Effector memory CD8-positive, alpha-beta T cell (primary cell): ENCODE results near the gene TSPOAP1.

Experiments
- ATAC-seq: fragments of 150-1000 bp; cut with Tn5 transposase; replicated peaks from 2 replicates; pipeline ENCODE4 v1.10.0; 2021; ENCODE audit warnings: mild to moderate bottlenecking, moderate library complexity
- DNase-seq, 3 experiments: peaks; one replicate each; pipeline ENCODE4 v3.0.0; 2021
- H3K27ac Mint-ChIP-seq, 2 donors: one replicate each; pipeline ENCODE4 v1.8.0; 2022; ENCODE audit warnings: mild to moderate bottlenecking in 2 of 2, mixed read lengths in 2 of 2, moderate library complexity in 2 of 2
- H3K27me3 Mint-ChIP-seq, 2 donors: one replicate each; pipeline ENCODE4 v1.8.0; 2022; ENCODE audit warnings: mixed read lengths in 2 of 2
- H3K36me3 Mint-ChIP-seq: one replicate; pipeline ENCODE4 v1.8.0; 2022; ENCODE audit warnings: mild to moderate bottlenecking, moderate library complexity, mixed read lengths; ENCODE audit not compliant: insufficient read depth
- H3K4me1 Mint-ChIP-seq, 2 donors: one replicate each; pipeline ENCODE4 v1.8.0; 2022; ENCODE audit warnings: low read depth in 2 of 2, mixed read lengths in 2 of 2
- H3K4me3 Mint-ChIP-seq, 2 donors: one replicate each; pipeline ENCODE4 v1.8.0; 2022; ENCODE audit warnings: mild to moderate bottlenecking in 2 of 2, mixed read lengths in 2 of 2, moderate library complexity in 2 of 2
- H3K9me3 Mint-ChIP-seq, 2 donors: one replicate each; pipeline ENCODE4 v1.8.0; 2022; ENCODE audit warnings: mixed read lengths in 2 of 2

Gene TSPOAP1

GRCh38 chr17:58318627-58319172 is 9.9 kb downstream of the TSPOAP1 start:
- DNase-seq = no peak
- Mint-ChIP-seq H3K9me3 (no peaks in the 10 kb centered on the region), H3K27me3 (no peaks in the 10 kb centered on the region), H3K4me3 (no peak overlapping the region), H3K36me3 (peaks cover 26% of the 10 kb centered on the region), H3K27ac (peak overlapping the region; percentile 66 to 84), H3K4me1 (peaks cover 17 to 18% of the 10 kb centered on the region in 2 donors)
- no peak for ATAC-seq

GRCh38 chr17:58318065-58318481 is 10.5 kb downstream of the TSPOAP1 start:
- Mint-ChIP-seq H3K27ac (peak overlapping the region; percentile 66 to 84), H3K27me3 (no peaks in the 10 kb centered on the region), H3K4me1 (peaks cover 15 to 20% of the 10 kb centered on the region in 2 donors), H3K36me3 (peaks cover 24% of the 10 kb centered on the region), H3K4me3 (peak overlapping the region in 1 of 2 donors; percentile 28), H3K9me3 (no peaks in the 10 kb centered on the region)
- DNase-seq (no peak), ATAC-seq (no peak)

- no peaks in the 10 kb centered on the region for H3K27me3 Mint-ChIP-seq
- peaks cover 15 to 18% of the 10 kb centered on the region in 2 donors for H3K4me1 Mint-ChIP-seq
- H3K4me3 Mint-ChIP-seq = peak overlapping the region; percentile 3 to 28
- peak; percentile 71 to 77 (median 74) for DNase-seq
- ATAC-seq = peak; percentile 98
- no peaks in the 10 kb centered on the region for H3K9me3 Mint-ChIP-seq
- H3K27ac Mint-ChIP-seq = peak overlapping the region; percentile 66 to 84
- H3K36me3 Mint-ChIP-seq = peaks cover 27% of the 10 kb centered on the region
Measured at GRCh38 chr17:58317421-58318064, 11.1 kb downstream of the TSPOAP1 start.

GRCh38 chr17:58316260-58316960 is 12.2 kb downstream of the TSPOAP1 start:
- peak overlapping the region in 1 of 2 donors; percentile 66 for H3K27ac Mint-ChIP-seq

GRCh38 chr17:58315750-58316149 is 12.8 kb downstream of the TSPOAP1 start:
- ATAC-seq = no peak
- Mint-ChIP-seq H3K27me3 (no peaks in the 10 kb centered on the region), H3K4me1 (peaks cover 12 to 13% of the 10 kb centered on the region in 2 donors), H3K9me3 (no peaks in the 10 kb centered on the region), H3K4me3 (no peak overlapping the region), H3K36me3 (peaks cover 27% of the 10 kb centered on the region), H3K27ac (no peak overlapping the region)
- DNase-seq = no peak

More at GRCh38 chr17:58316260-58316960, 12.2 kb downstream of the TSPOAP1 start:
- DNase-seq (peak in 1 of 3 experiments; percentile 0), ATAC-seq (no peak)
- Mint-ChIP-seq H3K4me1 (peaks cover 12 to 13% of the 10 kb centered on the region in 2 donors), H3K4me3 (no peak overlapping the region), H3K36me3 (peaks cover 27% of the 10 kb centered on the region), H3K9me3 (no peaks in the 10 kb centered on the region), H3K27me3 (no peaks in the 10 kb centered on the region)

GRCh38 chr17:58315281-58315711 is 13.3 kb downstream of the TSPOAP1 start:
- Mint-ChIP-seq H3K9me3 (no peaks in the 10 kb centered on the region), H3K4me1 (peaks cover 12 to 13% of the 10 kb centered on the region in 2 donors), H3K4me3 (no peak overlapping the region), H3K27me3 (no peaks in the 10 kb centered on the region), H3K36me3 (peaks cover 24% of the 10 kb centered on the region), H3K27ac (peak overlapping the region in 1 of 2 donors; percentile 44)
- ATAC-seq (no peak), DNase-seq (peak in 1 of 3 experiments; percentile 0)

- H3K36me3 Mint-ChIP-seq = peaks cover 24% of the 10 kb centered on the region
- ATAC-seq (no peak), DNase-seq (no peak)
- no peaks in the 10 kb centered on the region for H3K27me3 Mint-ChIP-seq
- no peaks in the 10 kb centered on the region for H3K9me3 Mint-ChIP-seq
- H3K4me1 Mint-ChIP-seq = peaks cover 12 to 13% of the 10 kb centered on the region in 2 donors
- no peak overlapping the region for H3K4me3 Mint-ChIP-seq
- H3K27ac Mint-ChIP-seq = peak overlapping the region; percentile 27 to 44
Measured at GRCh38 chr17:58314706-58315015, 13.9 kb downstream of the TSPOAP1 start.

- no peak for ATAC-seq
- H3K36me3 Mint-ChIP-seq = peaks cover 27% of the 10 kb centered on the region
- no peak for DNase-seq
- peak overlapping the region; percentile 27 to 44 for H3K27ac Mint-ChIP-seq
- no peaks in the 10 kb centered on the region for H3K27me3 Mint-ChIP-seq
- no peaks in the 10 kb centered on the region for H3K9me3 Mint-ChIP-seq
- H3K4me1 Mint-ChIP-seq = peaks cover 12 to 13% of the 10 kb centered on the region in 2 donors
- no peak overlapping the region for H3K4me3 Mint-ChIP-seq
Measured at GRCh38 chr17:58313815-58314705, 14.5 kb downstream of the TSPOAP1 start.

- Mint-ChIP-seq H3K4me3 (no peak overlapping the region), H3K9me3 (no peaks in the 10 kb centered on the region), H3K27me3 (no peaks in the 10 kb centered on the region), H3K27ac (peak overlapping the region; percentile 6 to 81), H3K36me3 (peaks cover 28% of the 10 kb centered on the region), H3K4me1 (peaks cover 7 to 10% of the 10 kb centered on the region in 2 donors)
- DNase-seq = no peak
- ATAC-seq = no peak
Measured at GRCh38 chr17:58312829-58313228, 15.8 kb downstream of the TSPOAP1 start.

- no peak overlapping the region for H3K4me3 Mint-ChIP-seq
- H3K27ac Mint-ChIP-seq = peak overlapping the region; percentile 6 to 81
- DNase-seq (no peak), ATAC-seq (no peak)
- peaks cover 28% of the 10 kb centered on the region for H3K36me3 Mint-ChIP-seq
- H3K27me3 Mint-ChIP-seq = no peaks in the 10 kb centered on the region
- H3K9me3 Mint-ChIP-seq = no peaks in the 10 kb centered on the region
- peaks cover 0 to 3% of the 10 kb centered on the region in 2 donors for H3K4me1 Mint-ChIP-seq
Measured at GRCh38 chr17:58312021-58312630, 16.5 kb downstream of the TSPOAP1 start.

GRCh38 chr17:58311429-58311894 is 17.1 kb downstream of the TSPOAP1 start:
- H3K27ac Mint-ChIP-seq = peak overlapping the region in 1 of 2 donors; percentile 65
- H3K36me3 Mint-ChIP-seq = peaks cover 23% of the 10 kb centered on the region
- ATAC-seq = no peak
- peaks cover 0 to 3% of the 10 kb centered on the region in 2 donors for H3K4me1 Mint-ChIP-seq
- H3K27me3 Mint-ChIP-seq = no peaks in the 10 kb centered on the region
- H3K9me3 Mint-ChIP-seq = no peaks in the 10 kb centered on the region
- no peak overlapping the region for H3K4me3 Mint-ChIP-seq
- no peak for DNase-seq

- no peak for ATAC-seq
- H3K27ac Mint-ChIP-seq = peak overlapping the region in 1 of 2 donors; percentile 65
- H3K4me3 Mint-ChIP-seq = no peak overlapping the region
Measured at GRCh38 chr17:58310511-58311428, 17.8 kb downstream of the TSPOAP1 start.

More at GRCh38 chr17:58310511-58311428, 17.8 kb downstream of the TSPOAP1 start:
- H3K36me3 Mint-ChIP-seq = peaks cover 25% of the 10 kb centered on the region
- no peaks in the 10 kb centered on the region for H3K27me3 Mint-ChIP-seq
- peaks cover 0 to 3% of the 10 kb centered on the region in 2 donors for H3K4me1 Mint-ChIP-seq
- H3K9me3 Mint-ChIP-seq = no peaks in the 10 kb centered on the region
- DNase-seq = no peak
